HCT116 (cell line): ENCODE data around the gene LRRFIP1. TPM values are rescaled to one million over a fixed set of nuclear protein-coding genes. Genes with fewer than 3 reads are reported as not detected.

ENCODE experiments used
- ATAC-seq: fragments of 200-7000 bp; cut with Tn5 transposase; 2 replicates; pipeline ENCODE4 v1.9.1; 2020; ENCODE audit warnings: mild to moderate bottlenecking, moderate library complexity
- Bru-seq: library from RNA; stranded (reverse); fragments of 400-500 nt; gene quantifications from one replicate; lab custom pipeline; 2021; lab: Mats Ljungman, UMichigan
- BruChase-seq, 2 experiments: library from RNA; stranded (reverse); fragments of 400-500 nt; gene quantifications; one replicate each; lab custom pipeline; 2021; lab: Mats Ljungman, UMichigan
- BruUV-seq: library from RNA; stranded (reverse); fragments of 400-500 nt; replicated peaks from 2 replicates; lab custom pipeline; 2021; lab: Mats Ljungman, UMichigan
- CTCF ChIA-PET: fragments of 300-600 bp; sonication (Branson Sonifier 250); formaldehyde crosslinking; loops from one replicate; lab custom pipeline; 2021; ENCODE audit warnings: antibody characterized with exemption; lab: Charles Lee
- POLR2A ChIA-PET: fragments of 300-600, 350-600 bp; sonication (Branson Sonifier 250); formaldehyde crosslinking; loops from one replicate; lab custom pipeline; 2021; ENCODE audit warnings: antibody characterized with exemption; lab: Charles Lee
- RAD21 ChIA-PET, 2 experiments: fragments of 300-600 bp; sonication (Branson Sonifier 250); formaldehyde crosslinking; loops; one replicate each; lab custom pipeline; 2023; ENCODE audit warnings: low total read pairs in 2 of 2; ENCODE audit not compliant: uncharacterized antibody in 2 of 2, unreplicated experiment in 2 of 2, low non-redundant PET in 1 of 2; lab: Charles Lee
- DNase-seq: peaks from one replicate; pipeline ENCODE4 v3.0.0-alpha.2; 2010; ENCODE audit warnings: low read depth, low spot score
- H2AFZ ChIP-seq: fragments of 200-600 bp; shearing (Covaris generic), sonication (generic); 2 replicates; pipeline ENCODE4 v1.6.1; 2017; ENCODE audit warnings: low read depth, mixed run types, mixed read lengths, antibody characterized with exemption, low read length; ENCODE audit not compliant: poor library complexity, severe bottlenecking
- H3K27ac ChIP-seq: 2 replicates; pipeline ENCODE4 v1.5.1; 2012; ENCODE audit warnings: low read depth, low read length
- H3K27me3 ChIP-seq: fragments of 200-600 bp; sonication (generic); 2 replicates; pipeline ENCODE4 v1.6.1; 2016; ENCODE audit warnings: mixed run types, low read length, mixed read lengths; ENCODE audit not compliant: insufficient read depth
- H3K36me3 ChIP-seq, 2 experiments: fragments of 200-500 bp in 1 of 2; fragments of 200-600 bp in 1 of 2; sonication (Bioruptor generic) in 1 of 2; sonication (generic) in 1 of 2; 2 replicates each; pipeline versions ENCODE4 v1.5.1 to v1.6.1; 2014 to 2016; ENCODE audit warnings: low read length in 2 of 2, inconsistent platforms in 1 of 2, mixed read lengths in 1 of 2, mixed run types in 1 of 2; ENCODE audit not compliant: insufficient read depth in 2 of 2, control insufficient read depth in 1 of 2
- H3K4me1 ChIP-seq, 2 experiments: fragments of 200-600 bp in 1 of 2; sonication (generic) in 1 of 2; 2 replicates each; pipeline versions ENCODE4 v1.5.1 to v1.6.1; 2012 to 2017; ENCODE audit warnings: low read length in 2 of 2, inconsistent platforms in 1 of 2, mild to moderate bottlenecking in 1 of 2, mixed read lengths in 1 of 2, mixed run types in 1 of 2, moderate library complexity in 1 of 2; ENCODE audit not compliant: insufficient read depth in 2 of 2, control insufficient read depth in 1 of 2
- H3K4me2 ChIP-seq: fragments of 200-600 bp; sonication (generic); 2 replicates; pipeline ENCODE4 v1.6.1; 2017; ENCODE audit warnings: mixed run types, low read length, mixed read lengths
- H3K4me3 ChIP-seq, 2 experiments: fragments of 200-600 bp in 1 of 2; sonication (generic) in 1 of 2; replicated peaks in 1 of 2; 2 replicates each; pipeline ENCODE4 v1.5.1; 2011 to 2016; ENCODE audit warnings: low read length in 2 of 2, control low read depth in 1 of 2, low read depth in 1 of 2, mild to moderate bottlenecking in 1 of 2, mixed read lengths in 1 of 2, mixed run types in 1 of 2
- H3K79me2 ChIP-seq: fragments of 200-600 bp; sonication (generic); 2 replicates; pipeline ENCODE4 v1.6.1; 2017; ENCODE audit warnings: mild to moderate bottlenecking, mixed run types, low read length, moderate library complexity, mixed read lengths; ENCODE audit not compliant: insufficient read depth
- H3K9ac ChIP-seq: fragments of 200-600 bp; sonication (generic); 2 replicates; pipeline ENCODE4 v1.6.1; 2016; ENCODE audit warnings: low read length, mixed read lengths
- H3K9me2 ChIP-seq: fragments of 200-600 bp; sonication (generic), shearing (Covaris generic); 2 replicates; pipeline ENCODE4 v1.6.1; 2017; ENCODE audit warnings: mixed run types, mild to moderate bottlenecking, moderate library complexity; ENCODE audit not compliant: insufficient read depth
- H3K9me3 ChIP-seq, 2 experiments: fragments of 200-500 bp in 1 of 2; fragments of 200-600 bp in 1 of 2; sonication (Bioruptor generic) in 1 of 2; sonication (generic) in 1 of 2; 2 replicates each; pipeline ENCODE4 v1.6.1; 2014 to 2017; ENCODE audit warnings: low read length in 2 of 2, mixed read lengths in 2 of 2, inconsistent platforms in 1 of 2, low read depth in 1 of 2, mild to moderate bottlenecking in 1 of 2, mixed run types in 1 of 2, moderate library complexity in 1 of 2; ENCODE audit not compliant: control insufficient read depth in 1 of 2, insufficient read depth in 1 of 2
- H4K20me1 ChIP-seq: fragments of 200-600 bp; sonication (generic), shearing (Covaris generic); 2 replicates; pipeline ENCODE4 v1.6.1; 2017; ENCODE audit warnings: mixed run types, mild to moderate bottlenecking, moderate library complexity; ENCODE audit not compliant: insufficient read depth
- CBX3 ChIP-seq: IDR thresholded peaks from 2 replicates; pipeline ENCODE4 v1.6.1; 2012; ENCODE audit warnings: low read depth
- EGR1 ChIP-seq: IDR thresholded peaks from 2 replicates; pipeline ENCODE4 v1.6.1; 2012; ENCODE audit warnings: low read depth
- EZH2 ChIP-seq: fragments of 200-600 bp; sonication (generic); IDR thresholded peaks from 2 replicates; pipeline ENCODE4 v1.6.1; 2017; ENCODE audit warnings: antibody characterized with exemption, mixed run types
- EZH2phosphoT487 ChIP-seq: fragments of 200-600 bp; IDR thresholded peaks from 2 replicates; pipeline ENCODE4 v1.6.1; 2018; ENCODE audit warnings: antibody characterized with exemption, borderline replicate concordance
- JUND ChIP-seq: IDR thresholded peaks from 2 replicates; pipeline ENCODE4 v1.6.1; 2012
- MAX ChIP-seq: IDR thresholded peaks from 2 replicates; pipeline ENCODE4 v1.6.1; 2012
- RAD21 ChIP-seq: IDR thresholded peaks from 2 replicates; pipeline ENCODE4 v1.6.1; 2012; ENCODE audit warnings: low read depth, mild to moderate bottlenecking
- SIN3A ChIP-seq: IDR thresholded peaks from 2 replicates; pipeline ENCODE4 v1.6.1; 2012; ENCODE audit warnings: low read depth
- YY1 ChIP-seq: IDR thresholded peaks from 2 replicates; pipeline ENCODE4 v1.6.1; 2011; ENCODE audit warnings: low read length, low read depth, moderate library complexity, mild to moderate bottlenecking; ENCODE audit not compliant: insufficient replicate concordance; ENCODE audit errors: extremely low read depth
- intact Hi-C: fragments of 100-400 bp; cut with micrococcal nuclease; formaldehyde crosslinking; loops from 2 replicates; pipeline ENCODE4 v1.10.0; 2022
- long read RNA-seq: library from polyadenylated mRNA; unstranded; transcript quantifications from one replicate; pipeline ENCODE4 v2.0.0, GENCODE V29; 2021; ENCODE audit not compliant: unreplicated experiment
- polyA plus RNA-seq: library from polyadenylated mRNA; unstranded; fragments of >200 nt; gene quantifications from 2 replicates; pipeline ENCODE4 v1.2.1, GENCODE V29; 2012; ENCODE audit warnings: missing spikeins
- total RNA-seq: library from RNA; stranded (reverse); gene quantifications from one replicate; pipeline ENCODE4 v1.2.1, GENCODE V29; 2021; ENCODE audit not compliant: unreplicated experiment
- TF ChIP-seq, protein P1 (sequence below): IDR thresholded peaks from 2 replicates; pipeline ENCODE4 v1.6.1; 2011; ENCODE audit warnings: mild to moderate bottlenecking, low read length, moderate library complexity; ENCODE audit not compliant: insufficient replicate concordance; ENCODE audit errors: extremely low read depth
- TF ChIP-seq, protein P2 (sequence below), 3 experiments: fragments of 200-600 bp in 1 of 3; sonication (generic) in 1 of 3; IDR thresholded peaks in 2 of 3; conservative IDR thresholded peaks in 1 of 3; 2 replicates each; pipeline ENCODE4 v1.5.1; 2012 to 2017; ENCODE audit warnings: low read depth in 2 of 3, low read length in 2 of 3, antibody characterized with exemption in 1 of 3, borderline replicate concordance in 1 of 3, control low read depth in 1 of 3, mild to moderate bottlenecking in 1 of 3, mixed read lengths in 1 of 3, mixed run types in 1 of 3, moderate library complexity in 1 of 3; ENCODE audit not compliant: insufficient read depth in 1 of 3
- TF ChIP-seq, protein P3 (sequence below): IDR thresholded peaks from 2 replicates; pipeline ENCODE4 v1.6.1; 2012; ENCODE audit warnings: low read depth

Gene LRRFIP1, protein sequence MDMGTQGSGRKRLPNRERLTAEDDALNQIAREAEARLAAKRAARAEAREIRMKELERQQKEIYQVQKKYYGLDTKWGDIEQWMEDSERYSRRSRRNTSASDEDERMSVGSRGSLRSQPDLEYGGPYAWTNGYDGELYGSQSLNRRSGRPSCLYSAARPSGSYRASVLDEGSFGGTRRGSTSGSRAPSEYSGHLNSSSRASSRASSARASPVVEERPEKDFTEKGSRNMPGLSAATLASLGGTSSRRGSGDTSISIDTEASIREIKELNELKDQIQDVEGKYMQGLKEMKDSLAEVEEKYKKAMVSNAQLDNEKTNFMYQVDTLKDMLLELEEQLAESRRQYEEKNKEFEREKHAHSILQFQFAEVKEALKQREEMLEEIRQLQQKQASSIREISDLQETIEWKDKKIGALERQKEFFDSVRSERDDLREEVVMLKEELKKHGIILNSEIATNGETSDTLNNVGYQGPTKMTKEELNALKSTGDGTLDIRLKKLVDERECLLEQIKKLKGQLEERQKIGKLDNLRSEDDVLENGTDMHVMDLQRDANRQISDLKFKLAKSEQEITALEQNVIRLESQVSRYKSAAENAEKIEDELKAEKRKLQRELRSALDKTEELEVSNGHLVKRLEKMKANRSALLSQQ
- total RNA-seq: 76.9 TPM
- polyA plus RNA-seq: 55.4 and 60.6 TPM in 2 replicates
- Bru-seq, nascent RNA: percentile 86 among the genes with signal in this experiment
- percentile 87 among the genes with signal in this experiment for BruChase-seq, experiment 1, labeled RNA remaining after a 6-hour chase
- BruChase-seq, experiment 2, labeled RNA remaining after a 2-hour chase: percentile 75 among the genes with signal in this experiment
- long read RNA-seq, full-length matches to known transcripts: 177 of 267 reads
- long read RNA-seq, partial matches to known transcripts: 17 of 267 reads
- long read RNA-seq, other reads (novel, unspliced or antisense): 73 of 267 reads

- Histone ChIP-seq H3K4me1 (no peaks in the 10 kb centered on the region), H3K36me3 (no peaks in the 10 kb centered on the region), H3K27ac (no peak within 1 kb of the TSS), H3K4me2 (no peak within 1 kb of the TSS), H3K4me3 (no peak within 1 kb of the TSS), H3K9me2 (no peaks in the 10 kb centered on the region), H2AFZ (no peak within 1 kb of the TSS), H3K79me2 (no peaks in the 10 kb centered on the region), H4K20me1 (no peaks in the 10 kb centered on the region), H3K27me3 (no peaks in the 10 kb centered on the region), H3K9ac (no peak within 1 kb of the TSS), H3K9me3 (no peaks in the 10 kb centered on the region)
- DNase-seq (no peak), ATAC-seq (no peak)
- intact Hi-C loops: no loop called here
- TF ChIP-seq MAX: no peak
- TF ChIP-seq YY1: no peak
- TF ChIP-seq CBX3: no peak
- TF ChIP-seq, protein P1, sequence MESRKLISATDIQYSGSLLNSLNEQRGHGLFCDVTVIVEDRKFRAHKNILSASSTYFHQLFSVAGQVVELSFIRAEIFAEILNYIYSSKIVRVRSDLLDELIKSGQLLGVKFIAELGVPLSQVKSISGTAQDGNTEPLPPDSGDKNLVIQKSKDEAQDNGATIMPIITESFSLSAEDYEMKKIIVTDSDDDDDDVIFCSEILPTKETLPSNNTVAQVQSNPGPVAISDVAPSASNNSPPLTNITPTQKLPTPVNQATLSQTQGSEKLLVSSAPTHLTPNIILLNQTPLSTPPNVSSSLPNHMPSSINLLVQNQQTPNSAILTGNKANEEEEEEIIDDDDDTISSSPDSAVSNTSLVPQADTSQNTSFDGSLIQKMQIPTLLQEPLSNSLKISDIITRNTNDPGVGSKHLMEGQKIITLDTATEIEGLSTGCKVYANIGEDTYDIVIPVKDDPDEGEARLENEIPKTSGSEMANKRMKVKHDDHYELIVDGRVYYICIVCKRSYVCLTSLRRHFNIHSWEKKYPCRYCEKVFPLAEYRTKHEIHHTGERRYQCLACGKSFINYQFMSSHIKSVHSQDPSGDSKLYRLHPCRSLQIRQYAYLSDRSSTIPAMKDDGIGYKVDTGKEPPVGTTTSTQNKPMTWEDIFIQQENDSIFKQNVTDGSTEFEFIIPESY: no peak
- TF ChIP-seq RAD21: no peak
- no peak for TF ChIP-seq EZH2
- no peak for TF ChIP-seq EGR1
- TF ChIP-seq, protein P2, sequence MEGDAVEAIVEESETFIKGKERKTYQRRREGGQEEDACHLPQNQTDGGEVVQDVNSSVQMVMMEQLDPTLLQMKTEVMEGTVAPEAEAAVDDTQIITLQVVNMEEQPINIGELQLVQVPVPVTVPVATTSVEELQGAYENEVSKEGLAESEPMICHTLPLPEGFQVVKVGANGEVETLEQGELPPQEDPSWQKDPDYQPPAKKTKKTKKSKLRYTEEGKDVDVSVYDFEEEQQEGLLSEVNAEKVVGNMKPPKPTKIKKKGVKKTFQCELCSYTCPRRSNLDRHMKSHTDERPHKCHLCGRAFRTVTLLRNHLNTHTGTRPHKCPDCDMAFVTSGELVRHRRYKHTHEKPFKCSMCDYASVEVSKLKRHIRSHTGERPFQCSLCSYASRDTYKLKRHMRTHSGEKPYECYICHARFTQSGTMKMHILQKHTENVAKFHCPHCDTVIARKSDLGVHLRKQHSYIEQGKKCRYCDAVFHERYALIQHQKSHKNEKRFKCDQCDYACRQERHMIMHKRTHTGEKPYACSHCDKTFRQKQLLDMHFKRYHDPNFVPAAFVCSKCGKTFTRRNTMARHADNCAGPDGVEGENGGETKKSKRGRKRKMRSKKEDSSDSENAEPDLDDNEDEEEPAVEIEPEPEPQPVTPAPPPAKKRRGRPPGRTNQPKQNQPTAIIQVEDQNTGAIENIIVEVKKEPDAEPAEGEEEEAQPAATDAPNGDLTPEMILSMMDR (IDR thresholded peaks at IDR 0.05 in 2 of 3, conservative IDR thresholded peaks at IDR 0.05 in 1 of 3; ENCODE audit: borderline replicate concordance in 1 of 3, insufficient read depth in 1 of 3, low read depth in 2 of 3, low read length in 2 of 3): no peak
- TF ChIP-seq JUND: no peak
- TF ChIP-seq, protein P3, sequence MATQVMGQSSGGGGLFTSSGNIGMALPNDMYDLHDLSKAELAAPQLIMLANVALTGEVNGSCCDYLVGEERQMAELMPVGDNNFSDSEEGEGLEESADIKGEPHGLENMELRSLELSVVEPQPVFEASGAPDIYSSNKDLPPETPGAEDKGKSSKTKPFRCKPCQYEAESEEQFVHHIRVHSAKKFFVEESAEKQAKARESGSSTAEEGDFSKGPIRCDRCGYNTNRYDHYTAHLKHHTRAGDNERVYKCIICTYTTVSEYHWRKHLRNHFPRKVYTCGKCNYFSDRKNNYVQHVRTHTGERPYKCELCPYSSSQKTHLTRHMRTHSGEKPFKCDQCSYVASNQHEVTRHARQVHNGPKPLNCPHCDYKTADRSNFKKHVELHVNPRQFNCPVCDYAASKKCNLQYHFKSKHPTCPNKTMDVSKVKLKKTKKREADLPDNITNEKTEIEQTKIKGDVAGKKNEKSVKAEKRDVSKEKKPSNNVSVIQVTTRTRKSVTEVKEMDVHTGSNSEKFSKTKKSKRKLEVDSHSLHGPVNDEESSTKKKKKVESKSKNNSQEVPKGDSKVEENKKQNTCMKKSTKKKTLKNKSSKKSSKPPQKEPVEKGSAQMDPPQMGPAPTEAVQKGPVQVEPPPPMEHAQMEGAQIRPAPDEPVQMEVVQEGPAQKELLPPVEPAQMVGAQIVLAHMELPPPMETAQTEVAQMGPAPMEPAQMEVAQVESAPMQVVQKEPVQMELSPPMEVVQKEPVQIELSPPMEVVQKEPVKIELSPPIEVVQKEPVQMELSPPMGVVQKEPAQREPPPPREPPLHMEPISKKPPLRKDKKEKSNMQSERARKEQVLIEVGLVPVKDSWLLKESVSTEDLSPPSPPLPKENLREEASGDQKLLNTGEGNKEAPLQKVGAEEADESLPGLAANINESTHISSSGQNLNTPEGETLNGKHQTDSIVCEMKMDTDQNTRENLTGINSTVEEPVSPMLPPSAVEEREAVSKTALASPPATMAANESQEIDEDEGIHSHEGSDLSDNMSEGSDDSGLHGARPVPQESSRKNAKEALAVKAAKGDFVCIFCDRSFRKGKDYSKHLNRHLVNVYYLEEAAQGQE: no peak
- TF ChIP-seq EZH2phosphoT487: no peak
- no peak for TF ChIP-seq SIN3A
- ChIA-PET POLR2A (no interaction called here), CTCF (no interaction called here), RAD21 (no interaction called here)
- BruUV-seq: no TSS peak
Observed at GRCh38 chr2:237627441-237628246, at the start of gene LRRFIP1. TSS of gene LRRFIP1 (plus strand) at chr2:237627587. CDS start at chr2:237627645, 58 bp downstream.
